Neutrophil (primary cell): ENCODE measurements around the gene PODXL2.

ENCODE experiments used
- H3K27ac ChIP-seq: fragments of 200-600 bp; sonication (generic); 2 replicates; pipeline ENCODE4 v1.5.1; 2016; ENCODE audit warnings: mild to moderate bottlenecking, moderate library complexity
- H3K27me3 ChIP-seq: fragments of 200-600 bp; sonication (generic); 2 replicates; pipeline ENCODE4 v1.6.0; 2016; ENCODE audit warnings: mild to moderate bottlenecking
- H3K36me3 ChIP-seq: fragments of 200-600 bp; sonication (generic); 2 replicates; pipeline ENCODE4 v1.5.1; 2017
- H3K4me1 ChIP-seq, 2 experiments: fragments of 200-600 bp in 1 of 2; sonication (generic) in 1 of 2; 1 replicate in 1 of 2; 2 replicates in 1 of 2; pipeline versions ENCODE4 v1.5.1 to v1.6.1; 2013 to 2016; ENCODE audit warnings: low read depth in 1 of 2, low read length in 1 of 2, mild to moderate bottlenecking in 1 of 2, moderate library complexity in 1 of 2; ENCODE audit not compliant: control insufficient read depth in 1 of 2, insufficient read depth in 1 of 2
- H3K4me3 ChIP-seq, 2 experiments: fragments of 200-600 bp in 1 of 2; sonication (generic) in 1 of 2; 1 replicate in 1 of 2; 2 replicates in 1 of 2; pipeline ENCODE4 v1.5.1; 2013 to 2016; ENCODE audit warnings: low read depth in 1 of 2, low read length in 1 of 2, mild to moderate bottlenecking in 1 of 2, moderate library complexity in 1 of 2
- H3K9me3 ChIP-seq: fragments of 200-600 bp; sonication (generic); 2 replicates; pipeline ENCODE4 v1.5.1; 2016
- TF ChIP-seq, protein P1 (sequence below): fragments of 200-600 bp; sonication (generic); IDR thresholded peaks from 2 replicates; pipeline ENCODE4 v1.5.1; 2016; ENCODE audit warnings: antibody characterized with exemption

PODXL2 gene

DNA sequence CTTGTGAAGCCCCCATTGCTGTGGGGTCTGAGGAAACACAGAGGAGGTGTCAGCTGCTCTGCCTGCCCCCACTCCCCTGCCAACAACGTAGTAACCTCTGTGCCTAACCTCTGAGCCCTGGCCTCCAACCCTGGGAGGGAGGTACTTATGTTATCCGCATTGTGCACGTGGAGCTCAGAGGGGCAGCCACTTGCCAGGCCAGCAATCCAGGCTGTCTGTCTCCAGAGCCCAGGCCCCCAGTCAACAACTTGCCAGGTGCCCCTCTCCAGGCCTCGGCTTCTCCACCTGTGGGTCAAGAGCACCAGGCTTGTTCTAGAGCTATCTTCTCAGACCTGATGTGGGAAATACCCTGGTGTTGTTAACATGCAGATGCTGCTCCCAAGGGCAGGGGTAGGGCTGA is 41.1 kb upstream of the PODXL2 start:
- Histone ChIP-seq H3K4me3 (no peak overlapping the region), H3K27ac (no peak overlapping the region)
- TF ChIP-seq, protein P1, sequence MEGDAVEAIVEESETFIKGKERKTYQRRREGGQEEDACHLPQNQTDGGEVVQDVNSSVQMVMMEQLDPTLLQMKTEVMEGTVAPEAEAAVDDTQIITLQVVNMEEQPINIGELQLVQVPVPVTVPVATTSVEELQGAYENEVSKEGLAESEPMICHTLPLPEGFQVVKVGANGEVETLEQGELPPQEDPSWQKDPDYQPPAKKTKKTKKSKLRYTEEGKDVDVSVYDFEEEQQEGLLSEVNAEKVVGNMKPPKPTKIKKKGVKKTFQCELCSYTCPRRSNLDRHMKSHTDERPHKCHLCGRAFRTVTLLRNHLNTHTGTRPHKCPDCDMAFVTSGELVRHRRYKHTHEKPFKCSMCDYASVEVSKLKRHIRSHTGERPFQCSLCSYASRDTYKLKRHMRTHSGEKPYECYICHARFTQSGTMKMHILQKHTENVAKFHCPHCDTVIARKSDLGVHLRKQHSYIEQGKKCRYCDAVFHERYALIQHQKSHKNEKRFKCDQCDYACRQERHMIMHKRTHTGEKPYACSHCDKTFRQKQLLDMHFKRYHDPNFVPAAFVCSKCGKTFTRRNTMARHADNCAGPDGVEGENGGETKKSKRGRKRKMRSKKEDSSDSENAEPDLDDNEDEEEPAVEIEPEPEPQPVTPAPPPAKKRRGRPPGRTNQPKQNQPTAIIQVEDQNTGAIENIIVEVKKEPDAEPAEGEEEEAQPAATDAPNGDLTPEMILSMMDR = no peak

DNA sequence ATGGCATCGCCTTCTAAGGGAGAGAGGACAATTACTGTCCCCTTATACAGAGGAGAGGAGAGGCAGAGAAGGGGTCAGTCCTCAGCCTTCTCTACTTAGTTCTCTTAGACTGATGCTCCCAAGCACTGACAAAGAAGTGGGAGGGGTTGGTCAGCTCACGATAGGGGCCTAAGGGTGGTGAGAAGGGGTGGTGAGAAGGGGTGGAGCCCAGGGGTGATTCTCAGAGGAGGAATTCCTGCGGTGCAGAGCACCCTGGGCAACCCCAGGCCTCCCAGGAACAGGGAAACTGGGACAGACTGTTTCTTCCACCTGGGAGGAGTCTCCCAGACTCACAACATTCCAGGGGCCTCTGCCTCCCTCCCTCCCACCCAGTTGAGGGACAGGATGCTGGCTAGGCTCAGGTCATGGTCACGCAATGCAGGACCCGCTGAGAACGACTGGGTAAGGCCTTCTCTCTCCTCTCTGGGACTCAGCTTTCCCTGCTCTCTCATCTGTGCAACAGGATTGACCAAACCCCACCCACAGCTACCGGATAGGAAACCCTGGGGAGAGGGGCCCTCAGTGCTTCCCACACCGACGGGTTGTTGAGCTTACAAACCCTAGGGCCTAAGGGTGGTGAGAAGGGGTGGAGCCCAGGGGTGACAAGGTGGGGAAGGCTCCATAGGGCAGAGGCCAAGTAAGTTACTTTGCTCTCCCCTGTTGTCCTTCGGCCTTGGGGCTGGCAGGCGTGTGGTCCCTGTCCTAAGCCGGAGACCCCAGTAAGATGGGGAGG is 40.0 kb upstream of the PODXL2 start:
- TF ChIP-seq, protein P1 = no peak
- Histone ChIP-seq H3K36me3 (no peaks in the 10 kb centered on the region), H3K9me3 (no peaks in the 10 kb centered on the region), H3K27ac (peak overlapping the region; percentile 94), H3K27me3 (no peaks in the 10 kb centered on the region), H3K4me3 (peak overlapping the region; percentile 92 to 95), H3K4me1 (peaks cover 36 to 41% of the 10 kb centered on the region in 2 experiments)

More for the DNA sequence above, 41.1 kb upstream of the PODXL2 start:
- no peaks in the 10 kb centered on the region for H3K9me3 ChIP-seq
- H3K4me1 ChIP-seq = peaks cover 31 to 36% of the 10 kb centered on the region in 2 experiments
- no peaks in the 10 kb centered on the region for H3K36me3 ChIP-seq
- H3K27me3 ChIP-seq = no peaks in the 10 kb centered on the region

DNA sequence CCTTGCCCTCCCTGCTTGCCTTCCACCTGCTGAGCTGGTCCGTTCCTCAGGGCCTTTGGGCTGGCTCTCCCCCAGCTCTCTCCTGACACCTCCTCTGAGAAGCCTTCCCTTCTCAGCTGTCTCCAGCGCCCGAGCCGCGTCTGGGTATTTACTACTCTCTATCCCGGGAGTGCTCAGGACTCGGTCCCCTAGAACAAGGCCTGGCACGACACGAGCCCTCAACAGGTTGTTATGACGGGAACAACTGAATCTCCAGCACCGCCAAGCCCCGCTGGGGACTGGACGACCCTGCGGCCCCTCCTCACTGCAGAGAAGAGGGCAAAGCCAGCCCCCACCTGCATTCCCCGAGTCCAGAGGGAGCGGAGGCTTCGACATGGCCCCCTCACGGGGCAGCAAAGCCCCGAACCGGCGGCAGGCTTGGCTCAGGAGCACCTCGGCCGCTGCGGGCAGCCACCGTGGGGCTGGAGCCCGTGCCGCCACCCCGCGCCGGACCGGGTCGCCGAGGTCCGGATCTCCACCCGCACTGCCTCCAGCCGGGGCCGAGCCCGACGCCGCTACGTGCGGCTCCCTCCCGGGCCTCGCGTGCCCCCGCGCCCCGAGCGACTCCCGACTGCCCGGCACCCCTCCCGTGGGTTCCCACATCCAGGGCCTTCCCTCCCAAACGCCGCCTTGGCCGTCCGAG is 39.2 kb upstream of the PODXL2 start:
- H3K27ac ChIP-seq = peak overlapping the region; percentile 94
- no peaks in the 10 kb centered on the region for H3K27me3 ChIP-seq
- no peaks in the 10 kb centered on the region for H3K9me3 ChIP-seq
- H3K4me3 ChIP-seq = peak overlapping the region; percentile 92 to 95
- TF ChIP-seq, protein P1 = no peak
- no peaks in the 10 kb centered on the region for H3K36me3 ChIP-seq
- peaks cover 36 to 41% of the 10 kb centered on the region in 2 experiments for H3K4me1 ChIP-seq

DNA sequence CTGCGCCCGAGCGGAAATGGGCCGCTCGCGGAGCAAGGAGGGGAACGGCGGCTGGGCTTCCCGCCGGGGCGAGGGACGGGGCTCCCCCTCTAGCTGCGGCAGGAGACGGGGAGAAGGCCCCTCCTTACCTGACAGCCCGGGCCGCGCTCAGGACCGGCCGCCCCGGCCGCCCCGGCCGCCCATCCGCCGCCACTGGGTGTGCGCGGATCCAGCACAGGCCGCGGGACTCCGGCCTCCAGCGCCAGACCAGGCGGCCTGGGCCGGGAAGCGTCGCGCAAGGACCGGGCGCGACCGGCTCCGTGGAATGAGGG is 38.7 kb upstream of the PODXL2 start:
- H3K36me3 ChIP-seq = no peaks in the 10 kb centered on the region

DNA sequence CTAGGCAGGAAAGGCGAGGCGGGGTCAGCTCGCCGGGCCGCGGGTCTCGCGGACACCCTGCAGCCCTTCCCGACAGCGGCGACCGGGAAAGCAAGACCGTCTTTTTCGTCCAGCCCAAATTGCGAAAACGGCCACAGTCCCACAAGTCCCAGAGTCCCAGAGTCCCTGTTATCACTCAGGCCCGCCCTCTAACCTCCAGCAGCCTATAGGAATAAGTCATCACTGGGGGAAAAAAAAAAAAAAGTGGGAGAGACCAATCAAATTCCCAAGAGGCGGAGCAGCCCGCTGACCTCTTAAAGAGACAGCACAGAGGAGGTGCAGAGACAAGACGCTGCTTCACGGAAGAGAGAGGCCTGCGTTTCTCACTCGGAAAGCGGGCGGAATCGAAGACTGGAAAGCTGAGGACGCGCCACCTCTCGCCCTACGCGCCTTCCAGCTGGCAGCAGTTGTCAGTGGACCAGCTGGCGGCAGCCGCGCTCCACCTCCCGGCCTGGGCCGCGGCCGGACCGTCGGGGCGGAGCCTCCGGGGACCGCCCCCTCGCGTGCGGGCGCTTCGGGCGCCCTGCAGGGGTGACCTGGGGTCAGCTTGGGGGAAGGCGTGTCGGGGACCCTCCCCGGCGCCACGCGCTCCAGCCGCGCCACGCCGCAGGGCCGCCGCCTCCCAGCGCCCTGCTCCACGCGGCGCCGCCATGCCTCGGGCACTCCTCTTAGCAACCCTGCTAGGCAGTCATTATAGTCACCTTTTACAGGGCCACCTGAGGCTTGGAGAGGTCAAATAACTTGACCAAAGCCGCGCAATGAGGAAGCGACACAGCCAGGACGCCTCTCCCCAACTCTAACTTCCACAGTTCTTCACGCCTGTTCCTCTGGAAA is 38.2 kb upstream of the PODXL2 start, which contains the start of gene TPRA1:
TPRA1 (minus strand) TSS at position 141 of the 873 bp plus-strand sequence. CDS start 10,587 bp downstream, outside the sequence.
- Histone ChIP-seq H3K4me1 (peaks cover 36 to 41% of the 10 kb centered on the region in 2 experiments), H3K27me3 (no peaks in the 10 kb centered on the region), H3K36me3 (no peaks in the 10 kb centered on the region), H3K27ac (peak within 1 kb of the TSS; percentile 94), H3K9me3 (no peaks in the 10 kb centered on the region), H3K4me3 (peak within 1 kb of the TSS; percentile 92 to 95)
- TF ChIP-seq, protein P1 = peak; percentile 63

More for the DNA sequence above, 38.7 kb upstream of the PODXL2 start:
- H3K27me3 ChIP-seq = no peaks in the 10 kb centered on the region
- no peaks in the 10 kb centered on the region for H3K9me3 ChIP-seq
- H3K4me3 ChIP-seq = peak overlapping the region; percentile 92 to 95
- peak overlapping the region; percentile 94 for H3K27ac ChIP-seq
- peaks cover 36 to 41% of the 10 kb centered on the region in 2 experiments for H3K4me1 ChIP-seq
- TF ChIP-seq, protein P1 = peak; percentile 13
